Measurements from ENCODE around the gene NEU4.

NEU4 gene

DNA sequence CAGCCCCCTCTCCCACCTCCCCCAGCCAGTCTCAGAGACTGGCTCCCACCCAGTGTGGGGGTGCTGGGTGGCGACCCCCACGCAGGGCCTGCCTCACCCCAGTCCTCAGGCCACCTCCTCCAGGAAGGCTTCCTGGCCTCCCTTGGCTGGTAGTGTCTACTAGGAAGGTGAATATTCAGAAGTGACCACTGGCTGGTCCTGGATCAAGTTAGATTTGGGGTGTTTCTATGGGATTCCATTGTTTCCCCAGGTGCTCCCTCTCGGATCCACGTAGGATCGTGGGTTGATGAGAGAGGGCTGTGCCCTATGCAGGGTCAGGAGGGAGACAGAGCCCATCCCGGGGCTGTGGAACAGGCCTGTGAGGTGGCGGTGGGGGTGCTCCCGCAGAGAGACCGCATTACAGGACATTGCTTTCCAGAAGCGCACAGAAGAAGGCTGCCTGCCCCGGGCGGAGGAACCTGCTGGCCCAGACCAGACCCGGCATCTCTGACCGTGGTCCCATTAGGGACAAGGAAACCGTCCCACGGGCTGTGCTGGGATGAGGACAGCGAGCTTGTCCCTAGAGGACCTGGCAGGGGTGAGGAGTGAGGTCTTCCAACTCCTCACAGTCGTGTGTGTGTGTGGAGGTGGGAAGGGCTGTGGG, 46.4 kb downstream of the NEU4 start:
- Histone ChIP-seq H3K4me3 (no peak overlapping the region), H3K27ac (no peak overlapping the region), H3K9ac (ENCODE audit: insufficient read length) (no peak overlapping the region), H3K9me3 (ENCODE audit: low read depth, low read length) (no peaks in the 10 kb centered on the region), H3K36me3 (ENCODE audit: insufficient read depth, low read length) (no peaks in the 10 kb centered on the region)
- TF ChIP-seq EZH2 (IDR thresholded peaks at IDR 0.05) (no peak), POLR2AphosphoS5 (IDR thresholded peaks at IDR 0.05; ENCODE audit: borderline replicate concordance, low read depth, low read length) (no peak)
- DNase-seq (ENCODE audit: low read depth, low spot score) = no peak

GRCh38 chr2:241855888-241856422, 47.0 kb downstream of the NEU4 start:
- Histone ChIP-seq H3K4me3 (no peak overlapping the region), H3K36me3 (ENCODE audit: insufficient read depth, low read length) (no peaks in the 10 kb centered on the region), H3K9ac (ENCODE audit: insufficient read length) (no peak overlapping the region), H3K27ac (no peak overlapping the region), H3K9me3 (ENCODE audit: low read depth, low read length) (no peaks in the 10 kb centered on the region)
- no peak for DNase-seq (ENCODE audit: low read depth, low spot score)
- TF ChIP-seq EZH2 (IDR thresholded peaks at IDR 0.05) (no peak), POLR2AphosphoS5 (IDR thresholded peaks at IDR 0.05; ENCODE audit: borderline replicate concordance, low read depth, low read length) (no peak), FOXP2 (optimal IDR thresholded peaks at IDR 0.05; ENCODE audit: control extremely low read depth, extremely low read length, insufficient read depth) (no peak)

DNA sequence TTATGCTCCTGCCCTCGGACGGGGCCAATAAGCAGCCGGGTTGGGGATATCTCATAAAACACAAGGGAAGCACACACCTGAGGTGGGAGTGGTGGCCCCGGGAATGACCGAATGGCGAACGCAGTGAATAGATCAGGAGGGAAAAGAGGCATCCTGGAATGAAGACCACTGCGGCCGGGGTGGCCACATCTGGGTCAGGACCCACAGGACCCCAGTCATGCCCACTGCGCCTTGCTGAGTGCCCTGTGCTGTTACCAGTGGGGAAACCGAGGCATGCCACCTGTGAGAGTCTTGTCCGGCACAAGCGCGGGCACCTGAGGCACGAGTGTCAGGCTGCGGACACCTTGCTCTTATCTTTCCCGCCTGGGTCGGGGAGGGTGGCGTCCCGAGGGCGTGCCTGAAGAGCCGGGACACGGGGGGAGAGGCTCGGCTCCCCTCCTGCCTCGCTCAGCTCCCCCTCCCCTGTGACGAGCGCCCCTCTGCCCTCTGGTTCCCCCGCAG, 48.1 kb downstream of the NEU4 start:
- no peak overlapping the region for H3K4me3 ChIP-seq
- no peak overlapping the region for H3K9ac ChIP-seq (ENCODE audit: insufficient read length)
- TF ChIP-seq FOXP2 (optimal IDR thresholded peaks at IDR 0.05; ENCODE audit: control extremely low read depth, extremely low read length, insufficient read depth) (no peak), POLR2AphosphoS5 (IDR thresholded peaks at IDR 0.05; ENCODE audit: borderline replicate concordance, low read depth, low read length) (no peak), EZH2 (IDR thresholded peaks at IDR 0.05) (no peak)
- DNase-seq (ENCODE audit: low read depth, low spot score) = no peak
- no peak overlapping the region for H3K27ac ChIP-seq
- no peaks in the 10 kb centered on the region for H3K9me3 ChIP-seq (ENCODE audit: low read depth, low read length)
- H3K36me3 ChIP-seq (ENCODE audit: insufficient read depth, low read length) = no peaks in the 10 kb centered on the region

DNA sequence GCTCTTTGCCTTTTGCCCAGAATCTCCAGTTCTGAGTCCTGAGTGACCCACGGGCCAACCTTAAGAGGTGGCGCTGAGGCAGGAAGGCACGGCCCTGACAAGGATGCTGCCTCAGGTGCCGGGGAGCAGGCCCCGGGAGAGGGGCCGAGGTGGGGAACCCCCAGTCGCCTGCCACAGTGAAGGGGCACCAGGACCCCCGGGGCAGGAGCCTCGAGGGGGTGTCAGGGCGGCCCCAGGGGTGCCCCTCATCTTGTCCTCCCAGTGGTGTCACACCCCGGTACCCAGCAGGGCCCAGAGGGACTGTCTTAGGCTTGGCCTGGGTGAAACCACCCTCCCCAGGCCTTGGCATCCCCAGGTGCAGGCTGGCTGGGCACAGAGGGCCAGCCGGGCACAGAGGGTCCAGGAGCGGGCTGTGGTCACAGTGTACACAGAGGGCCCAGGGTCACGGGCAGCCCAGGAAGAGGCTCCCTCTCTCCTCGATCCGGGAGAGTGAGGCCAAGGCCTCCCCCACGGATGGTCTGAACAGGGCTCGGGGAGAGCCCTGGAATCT, 48.7 kb downstream of the NEU4 start:
- no peak for DNase-seq (ENCODE audit: low read depth, low spot score)

DNA sequence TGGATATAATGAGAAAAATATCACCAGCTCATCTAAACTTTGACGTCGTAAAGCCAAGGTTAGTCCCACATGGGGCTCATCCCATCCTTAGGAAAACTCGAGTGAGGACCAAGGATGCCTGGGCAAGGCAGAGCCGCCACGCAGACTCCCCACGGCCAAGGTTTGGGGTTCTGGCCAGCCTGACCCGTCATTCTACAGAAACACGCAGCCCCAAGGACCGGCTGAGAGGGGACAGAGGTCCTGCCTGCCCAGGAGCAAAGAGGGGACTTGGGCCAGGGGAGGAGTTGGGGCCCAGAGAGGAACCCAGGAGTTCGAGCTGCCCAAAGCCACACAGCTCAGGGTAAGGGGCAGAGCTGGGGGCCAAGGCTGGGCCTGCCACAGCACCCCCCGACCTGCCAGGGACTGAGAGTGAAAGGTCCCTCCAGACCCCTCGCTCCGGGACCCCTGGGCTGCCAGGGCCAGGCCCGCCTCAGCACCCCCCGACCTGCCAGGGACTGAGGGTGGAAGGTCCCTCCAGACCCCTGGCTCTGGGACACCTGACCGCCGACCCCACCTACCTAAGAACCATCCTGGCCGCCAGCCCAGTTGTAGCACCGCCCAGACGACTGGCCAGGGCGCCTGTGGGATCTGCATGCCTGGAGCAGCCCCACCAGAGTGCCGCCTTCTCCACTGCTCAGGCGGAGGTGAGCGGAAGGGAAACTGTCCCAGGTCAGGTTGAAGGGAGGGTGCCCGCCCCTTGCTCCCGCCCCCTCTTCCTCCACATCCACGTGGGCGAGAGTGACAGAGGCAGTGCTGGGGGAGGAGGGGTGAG, 49.4 kb downstream of the NEU4 start, which contains the start of gene PDCD1:
Gene PDCD1, minus strand, starts transcription at position 689 of the 811 bp plus-strand sequence. Its CDS starts 56 bp downstream, at position 633.
- Histone ChIP-seq H3K27ac (0 out of 2 replicates have a peak within 1 kb of the TSS, but pooled peaks have one; percentile 31), H3K4me3 (no peak within 1 kb of the TSS), H3K9me3 (ENCODE audit: low read depth, low read length) (no peaks in the 10 kb centered on the region), H3K9ac (ENCODE audit: insufficient read length) (no peak within 1 kb of the TSS), H3K36me3 (ENCODE audit: insufficient read depth, low read length) (no peaks in the 10 kb centered on the region)
- TF ChIP-seq POLR2AphosphoS5 (IDR thresholded peaks at IDR 0.05; ENCODE audit: borderline replicate concordance, low read depth, low read length) (no peak), FOXP2 (optimal IDR thresholded peaks at IDR 0.05; ENCODE audit: control extremely low read depth, extremely low read length, insufficient read depth) (no peak), EZH2 (IDR thresholded peaks at IDR 0.05) (no peak)
- no peak for DNase-seq (ENCODE audit: low read depth, low spot score)

More for the DNA sequence above, 48.7 kb downstream of the NEU4 start:
- Histone ChIP-seq H3K4me3 (no peak overlapping the region), H3K36me3 (ENCODE audit: insufficient read depth, low read length) (no peaks in the 10 kb centered on the region), H3K9me3 (ENCODE audit: low read depth, low read length) (no peaks in the 10 kb centered on the region), H3K9ac (ENCODE audit: insufficient read length) (no peak overlapping the region), H3K27ac (no peak overlapping the region)
- TF ChIP-seq EZH2 (IDR thresholded peaks at IDR 0.05) (no peak), FOXP2 (optimal IDR thresholded peaks at IDR 0.05; ENCODE audit: control extremely low read depth, extremely low read length, insufficient read depth) (no peak), POLR2AphosphoS5 (IDR thresholded peaks at IDR 0.05; ENCODE audit: borderline replicate concordance, low read depth, low read length) (no peak)

DNA sequence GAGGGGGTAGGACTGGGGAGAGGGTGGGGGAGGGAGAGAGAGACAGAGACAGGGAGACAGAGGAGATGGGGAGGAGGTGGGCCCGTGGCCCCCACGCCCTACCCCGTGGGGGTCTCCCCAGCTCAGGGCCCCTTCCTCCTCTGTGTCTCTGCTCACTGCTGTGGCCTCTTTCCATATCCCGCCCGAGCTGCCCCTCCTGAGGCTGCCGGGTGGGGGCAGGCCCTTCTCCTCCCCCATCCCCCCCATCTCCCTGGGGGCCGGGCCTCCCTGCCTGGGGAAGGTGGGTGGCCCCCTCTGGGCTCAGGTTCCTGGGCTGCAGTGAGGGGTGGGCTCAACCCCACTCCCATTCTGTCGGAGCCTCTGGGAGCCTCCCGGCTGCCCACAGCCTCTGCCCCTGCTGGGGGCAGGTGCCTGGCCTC, 50.0 kb downstream of the NEU4 start:
- H3K4me3 ChIP-seq = no peak overlapping the region
- no peak overlapping the region for H3K9ac ChIP-seq (ENCODE audit: insufficient read length)
- no peak for DNase-seq (ENCODE audit: low read depth, low spot score)
- TF ChIP-seq POLR2AphosphoS5 (IDR thresholded peaks at IDR 0.05; ENCODE audit: borderline replicate concordance, low read depth, low read length) (no peak), FOXP2 (optimal IDR thresholded peaks at IDR 0.05; ENCODE audit: control extremely low read depth, extremely low read length, insufficient read depth) (no peak), EZH2 (IDR thresholded peaks at IDR 0.05) (no peak)
- H3K36me3 ChIP-seq (ENCODE audit: insufficient read depth, low read length) = no peaks in the 10 kb centered on the region
- H3K27ac ChIP-seq = no peak overlapping the region
- H3K9me3 ChIP-seq (ENCODE audit: low read depth, low read length) = no peaks in the 10 kb centered on the region

DNA sequence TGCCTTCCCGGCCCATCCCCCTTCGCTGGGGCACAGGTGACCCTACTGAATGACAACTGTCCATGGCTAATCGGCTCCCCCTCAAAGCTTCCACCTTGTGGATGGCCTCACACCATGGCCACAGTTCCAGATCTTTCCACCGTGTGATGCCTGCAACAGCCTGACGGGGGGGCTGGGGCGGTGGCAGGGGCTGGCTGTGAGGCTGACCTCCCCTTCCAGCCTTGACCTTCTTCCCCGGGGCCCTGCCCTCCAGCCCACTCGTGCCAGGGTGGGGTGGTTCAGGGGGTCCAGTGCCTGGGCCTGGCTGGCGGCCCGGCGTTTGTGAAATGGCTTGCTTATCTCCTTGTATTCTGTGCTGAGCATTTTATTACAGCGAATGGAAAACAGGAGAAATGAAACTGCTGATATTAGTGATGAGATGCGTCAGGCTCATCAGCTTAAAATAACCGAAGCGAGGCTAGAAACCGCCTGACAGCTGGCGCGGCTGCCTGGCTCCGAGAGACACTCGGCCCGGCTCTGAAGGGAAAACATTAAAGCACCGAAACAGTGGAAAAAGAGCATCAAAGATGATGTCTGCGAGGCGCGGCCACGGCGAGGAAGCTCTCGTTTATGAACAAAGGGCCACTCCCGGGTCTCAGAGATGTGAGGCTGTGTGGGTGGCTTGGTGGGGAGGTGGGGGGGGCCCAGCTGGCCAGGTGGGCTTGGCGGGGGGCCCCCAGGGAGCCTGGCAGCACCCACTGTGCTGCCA, 50.6 kb downstream of the NEU4 start:
- H3K9me3 ChIP-seq (ENCODE audit: low read depth, low read length) = no peaks in the 10 kb centered on the region
- H3K9ac ChIP-seq (ENCODE audit: insufficient read length) = no peak overlapping the region
- no peak for TF ChIP-seq POLR2AphosphoS5 (IDR thresholded peaks at IDR 0.05; ENCODE audit: borderline replicate concordance, low read depth, low read length)
- 0 out of 2 replicates have a peak overlapping the region, but pooled peaks have one; percentile 31 for H3K27ac ChIP-seq
- DNase-seq (ENCODE audit: low read depth, low spot score) = no peak
- H3K4me3 ChIP-seq = no peak overlapping the region
- H3K36me3 ChIP-seq (ENCODE audit: insufficient read depth, low read length) = no peaks in the 10 kb centered on the region

Data from SK-N-MC (cell line).